OCI-LY1 (cell line): ENCODE data around the gene PRKCH.

ENCODE experiments used
- CTCF ChIP-seq: fragments of 200-600 bp; sonication (generic), shearing (Covaris generic); IDR thresholded peaks from 2 replicates; pipeline ENCODE4 v1.5.1; 2017; ENCODE audit warnings: mild to moderate bottlenecking, antibody characterized with exemption, low read length, moderate library complexity, mixed read lengths
- EZH2 ChIP-seq: fragments of 200-600 bp; sonication (generic), shearing (Covaris generic); IDR thresholded peaks from 2 replicates; pipeline ENCODE4 v1.8.0; 2017; ENCODE audit warnings: borderline replicate concordance, mixed run types, mild to moderate bottlenecking, antibody characterized with exemption, low read length, moderate library complexity, mixed read lengths

GRCh38 chr14:61279082-61279481 lies 42.3 kb upstream of the PRKCH start:
- TF ChIP-seq CTCF (no peak), EZH2 (no peak)
